ENCODE data around the gene VAMP5. TPM values are rescaled to one million over a fixed set of nuclear protein-coding genes. Genes with fewer than 3 reads are reported as not detected.

Gene VAMP5
- 0.74 and 3.7 TPM in 2 replicates for total RNA-seq (2011; cell fraction: chromatin; rRNA removed; ENCODE audit: low replicate concordance)
- total RNA-seq (2011; cell fraction: nucleolus; rRNA removed): 2.6 and 4.3 TPM in 2 replicates
- total RNA-seq (2011; cell fraction: nucleoplasm; rRNA removed): 1.8 and 2.7 TPM in 2 replicates
- 0.41 and 0.59 TPM in 2 replicates for total RNA-seq (2014; rRNA removed)
- not detected in 2 replicates for total RNA-seq (2014; rRNA removed; fragmentation: Illumina TruSeq; extraction: Trizol)
- not detected in 2 replicates for total RNA-seq (2015; rRNA removed; fragmentation: Illumina TruSeq; extraction: Trizol)
- 0.85 and 1.1 TPM in 2 replicates for total RNA-seq (2021)
- polyA plus RNA-seq (2011; rRNA removed): 1.5 and 1.9 TPM in 2 replicates
- 2.1 and 2.8 TPM in 2 replicates for polyA plus RNA-seq (2011; cell fraction: cytosol; rRNA removed)
- 4.2 and 6.3 TPM in 2 replicates for polyA plus RNA-seq (2011; cell fraction: nucleus; rRNA removed)
- 0.68 and 4.7 TPM in 2 replicates for polyA plus RNA-seq (2012)
- polyA plus RNA-seq (2014; fragmentation: Illumina TruSeq; extraction: Trizol): 0.39 and 0.54 TPM in 2 replicates
- polyA plus RNA-seq (2014; fragmentation: Nextera tagmentation; extraction: Ambion mirVana): 1 to 10 TPM; 1.5 to 1.9 TPM
- polyA plus RNA-seq (2014; rRNA removed): 0.34 and 1.5 TPM in 2 replicates
- polyA minus RNA-seq (2011; rRNA and poly(A)+ RNA removed): 1.3 and 2.5 TPM in 2 replicates
- not detected in 2 replicates for polyA minus RNA-seq (2011; cell fraction: cytosol; rRNA and poly(A)+ RNA removed)
- polyA minus RNA-seq (2011; cell fraction: nucleus; rRNA and poly(A)+ RNA removed): 0.54 and 0.78 TPM in 2 replicates
- percentile 53 among the genes with signal in this experiment for Bru-seq, nascent RNA
- BruChase-seq, experiment 1, labeled RNA remaining after a 2-hour chase: percentile 42 among the genes with signal in this experiment
- percentile 49 among the genes with signal in this experiment for BruChase-seq, experiment 2, labeled RNA remaining after a 6-hour chase
- long read RNA-seq, experiment 1: 0 reads
- long read RNA-seq, experiment 2: 0 reads
- long read RNA-seq, experiment 3: 0 reads

DNA sequence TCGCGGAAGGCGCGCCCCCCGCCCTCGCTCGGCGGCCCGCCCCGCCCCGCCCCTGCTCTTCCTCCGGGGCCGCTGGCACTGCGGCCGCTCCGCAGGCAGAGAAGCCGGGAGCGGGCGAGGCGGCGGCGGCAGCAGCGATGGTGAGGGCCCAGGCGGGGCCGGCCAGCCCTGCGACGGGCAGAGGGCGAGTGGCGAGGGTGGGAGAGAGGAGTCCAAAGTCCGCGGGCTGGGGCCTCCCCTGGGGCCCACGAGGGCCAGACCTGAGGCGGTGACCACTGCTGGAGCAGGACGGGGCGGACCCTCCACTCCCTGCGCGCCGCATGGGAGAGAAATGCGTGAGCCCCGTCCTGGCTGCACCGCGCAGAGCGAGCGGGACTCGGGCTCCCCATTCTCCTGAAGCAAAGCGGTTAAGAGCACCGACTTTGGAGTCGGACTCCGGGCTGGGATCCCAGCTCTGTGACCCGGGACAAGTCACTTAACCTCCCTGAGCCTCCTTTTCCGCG, at the start of gene VAMP5:
VAMP5 (plus strand) TSS at position 78 of the 503 bp plus-strand sequence; CDS start at position 138, 60 bp downstream.
- no TSS peak for BruUV-seq (replicated peaks)
- Histone ChIP-seq H2AFZ (ENCODE audit: low read depth, low read length) (no peak within 1 kb of the TSS), H3K79me2 (ENCODE audit: control insufficient read depth, insufficient read depth, low read length) (peaks cover 9% of the 10 kb centered on the region), H3K9ac (ENCODE audit: insufficient read depth in 1 of 2, low read depth in 2 of 2, low read length in 2 of 2) (peak within 1 kb of the TSS; percentile 56 to 74; a peak in 2 of 4 replicates), H3K4me2 (ENCODE audit: insufficient read depth, low read length) (peak within 1 kb of the TSS; percentile 58), H3K27ac (ENCODE audit: extremely low read depth, low read depth, low read length) (peak within 1 kb of the TSS; percentile 81), H3K4me1 (replicated peaks in 1 of 2; ENCODE audit: control insufficient read depth in 2 of 2, insufficient read depth in 2 of 2, low read length in 2 of 2) (peaks cover 39 to 50% of the 10 kb centered on the region in 2 experiments), H3K9me3 (replicated peaks; ENCODE audit: control insufficient read depth, insufficient read depth, low read depth, low read length) (no peaks in the 10 kb centered on the region), H3K36me3 (ENCODE audit: control insufficient read depth, insufficient read depth, low read length) (peaks cover 42% of the 10 kb centered on the region; the same call in 2 of the 3 replicates), H3K9me1 (ENCODE audit: control insufficient read depth, insufficient read depth, low read length) (peaks cover 11% of the 10 kb centered on the region), H4K20me1 (replicated peaks; ENCODE audit: control insufficient read depth, insufficient read depth, low read length) (no peaks in the 10 kb centered on the region), H3K27me3 (ENCODE audit: control insufficient read depth in 2 of 2, insufficient read depth in 2 of 2, low read length in 2 of 2) (no peaks in the 10 kb centered on the region), H3K4me3 (no peak within 1 kb of the TSS)
- in situ Hi-C loops (cut with MboI) (no loop called here), intact Hi-C loops (cut with micrococcal nuclease) (no loop called here)
- 86% methylated on average over 16 of the region's 52 CpGs for WGBS (ENCODE audit: insufficient coverage, low coverage, missing lambda C conversion rate)
- ATAC-seq (no peak), DNase-seq (ENCODE audit: extremely low read depth in 1 of 4, low spot score in 3 of 4) (no peak), FAIRE-seq (no peak)
- ChIA-PET CTCF (ENCODE audit: low intra/inter-chr PET ratio) (no interaction called here), POLR2A (interaction anchor here (1.1 to 2.3 kb wide), 3 partner anchors 10 to 38 kb away, joined by 5 to 8 read pairs (median 6); partner anchors contain the start of gene RNF181)
- no peak for TF ChIP-seq HMGXB4 (CRISPR knock-in tag; IDR thresholded peaks at IDR 0.05)
- TF ChIP-seq POLR2G (IDR thresholded peaks at IDR 0.05; ENCODE audit: low read depth, low read length): peak; percentile 58
- no peak for TF ChIP-seq ZNF232 (CRISPR knock-in tag; IDR thresholded peaks at IDR 0.05)
- TF ChIP-seq, protein P1, sequence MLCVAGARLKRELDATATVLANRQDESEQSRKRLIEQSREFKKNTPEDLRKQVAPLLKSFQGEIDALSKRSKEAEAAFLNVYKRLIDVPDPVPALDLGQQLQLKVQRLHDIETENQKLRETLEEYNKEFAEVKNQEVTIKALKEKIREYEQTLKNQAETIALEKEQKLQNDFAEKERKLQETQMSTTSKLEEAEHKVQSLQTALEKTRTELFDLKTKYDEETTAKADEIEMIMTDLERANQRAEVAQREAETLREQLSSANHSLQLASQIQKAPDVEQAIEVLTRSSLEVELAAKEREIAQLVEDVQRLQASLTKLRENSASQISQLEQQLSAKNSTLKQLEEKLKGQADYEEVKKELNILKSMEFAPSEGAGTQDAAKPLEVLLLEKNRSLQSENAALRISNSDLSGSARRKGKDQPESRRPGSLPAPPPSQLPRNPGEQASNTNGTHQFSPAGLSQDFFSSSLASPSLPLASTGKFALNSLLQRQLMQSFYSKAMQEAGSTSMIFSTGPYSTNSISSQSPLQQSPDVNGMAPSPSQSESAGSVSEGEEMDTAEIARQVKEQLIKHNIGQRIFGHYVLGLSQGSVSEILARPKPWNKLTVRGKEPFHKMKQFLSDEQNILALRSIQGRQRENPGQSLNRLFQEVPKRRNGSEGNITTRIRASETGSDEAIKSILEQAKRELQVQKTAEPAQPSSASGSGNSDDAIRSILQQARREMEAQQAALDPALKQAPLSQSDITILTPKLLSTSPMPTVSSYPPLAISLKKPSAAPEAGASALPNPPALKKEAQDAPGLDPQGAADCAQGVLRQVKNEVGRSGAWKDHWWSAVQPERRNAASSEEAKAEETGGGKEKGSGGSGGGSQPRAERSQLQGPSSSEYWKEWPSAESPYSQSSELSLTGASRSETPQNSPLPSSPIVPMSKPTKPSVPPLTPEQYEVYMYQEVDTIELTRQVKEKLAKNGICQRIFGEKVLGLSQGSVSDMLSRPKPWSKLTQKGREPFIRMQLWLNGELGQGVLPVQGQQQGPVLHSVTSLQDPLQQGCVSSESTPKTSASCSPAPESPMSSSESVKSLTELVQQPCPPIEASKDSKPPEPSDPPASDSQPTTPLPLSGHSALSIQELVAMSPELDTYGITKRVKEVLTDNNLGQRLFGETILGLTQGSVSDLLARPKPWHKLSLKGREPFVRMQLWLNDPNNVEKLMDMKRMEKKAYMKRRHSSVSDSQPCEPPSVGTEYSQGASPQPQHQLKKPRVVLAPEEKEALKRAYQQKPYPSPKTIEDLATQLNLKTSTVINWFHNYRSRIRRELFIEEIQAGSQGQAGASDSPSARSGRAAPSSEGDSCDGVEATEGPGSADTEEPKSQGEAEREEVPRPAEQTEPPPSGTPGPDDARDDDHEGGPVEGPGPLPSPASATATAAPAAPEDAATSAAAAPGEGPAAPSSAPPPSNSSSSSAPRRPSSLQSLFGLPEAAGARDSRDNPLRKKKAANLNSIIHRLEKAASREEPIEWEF (CRISPR knock-in tag; IDR thresholded peaks at IDR 0.05): no peak
- TF ChIP-seq, protein P2, sequence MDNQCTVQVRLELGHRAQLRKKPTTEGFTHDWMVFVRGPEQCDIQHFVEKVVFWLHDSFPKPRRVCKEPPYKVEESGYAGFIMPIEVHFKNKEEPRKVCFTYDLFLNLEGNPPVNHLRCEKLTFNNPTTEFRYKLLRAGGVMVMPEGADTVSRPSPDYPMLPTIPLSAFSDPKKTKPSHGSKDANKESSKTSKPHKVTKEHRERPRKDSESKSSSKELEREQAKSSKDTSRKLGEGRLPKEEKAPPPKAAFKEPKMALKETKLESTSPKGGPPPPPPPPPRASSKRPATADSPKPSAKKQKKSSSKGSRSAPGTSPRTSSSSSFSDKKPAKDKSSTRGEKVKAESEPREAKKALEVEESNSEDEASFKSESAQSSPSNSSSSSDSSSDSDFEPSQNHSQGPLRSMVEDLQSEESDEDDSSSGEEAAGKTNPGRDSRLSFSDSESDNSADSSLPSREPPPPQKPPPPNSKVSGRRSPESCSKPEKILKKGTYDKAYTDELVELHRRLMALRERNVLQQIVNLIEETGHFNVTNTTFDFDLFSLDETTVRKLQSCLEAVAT (IDR thresholded peaks at IDR 0.05): peak in 1 of 2 experiments; percentile 75; a peak in 1 of 4 replicates
- no peak for TF ChIP-seq MECOM (CRISPR knock-in tag; IDR thresholded peaks at IDR 0.05)
- TF ChIP-seq SRF (CRISPR knock-in tag; IDR thresholded peaks at IDR 0.05): no peak
- TF ChIP-seq HNRNPL (IDR thresholded peaks at IDR 0.05; ENCODE audit: low read depth, low read length): no peak
- TF ChIP-seq ZNF146 (CRISPR knock-in tag; IDR thresholded peaks at IDR 0.05; ENCODE audit: unreplicated experiment): no peak
- TF ChIP-seq MAFK (IDR thresholded peaks at IDR 0.05; ENCODE audit: low read length): no peak

All from K562 (cell line).